Measurements from ENCODE around the gene TMUB1.

DNA sequence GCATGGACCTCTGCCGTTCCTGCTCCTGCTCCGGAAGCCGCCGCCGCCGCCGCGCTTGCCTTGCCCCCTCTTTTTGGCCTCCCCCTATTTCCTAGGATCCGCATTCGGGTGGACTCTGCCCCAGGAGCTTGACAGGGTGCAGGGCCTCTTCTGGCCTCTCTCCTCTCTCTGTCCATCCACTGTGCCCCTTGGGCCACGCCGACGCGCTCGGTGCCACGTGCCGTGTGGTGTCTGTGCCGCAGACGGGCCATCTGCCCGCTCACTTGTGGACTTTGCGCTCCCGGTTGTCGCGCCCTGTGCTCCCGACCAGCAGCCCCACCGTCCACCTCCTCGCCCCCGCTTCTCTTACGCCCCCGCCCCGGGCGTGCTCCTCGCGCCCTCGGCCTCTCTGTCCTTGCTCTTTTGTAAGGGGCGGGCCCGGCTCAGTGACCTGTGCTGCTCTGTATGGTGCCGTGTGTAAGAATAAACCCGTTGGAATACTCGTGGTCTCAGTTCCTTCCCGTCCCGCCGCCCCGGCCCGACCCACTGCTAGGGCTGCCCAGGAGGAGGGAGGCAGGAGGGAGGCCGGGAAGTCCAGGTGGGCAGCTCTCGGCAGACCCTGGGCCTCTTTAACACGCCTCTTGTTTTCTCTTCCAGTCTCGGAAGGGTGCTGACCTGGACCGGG is 40.0 kb upstream of the TMUB1 start:
- no peak for TF ChIP-seq EZH2 (IDR thresholded peaks at IDR 0.05; ENCODE audit: borderline replicate concordance, low read depth, low read length, severe bottlenecking)
- TF ChIP-seq, protein P1, sequence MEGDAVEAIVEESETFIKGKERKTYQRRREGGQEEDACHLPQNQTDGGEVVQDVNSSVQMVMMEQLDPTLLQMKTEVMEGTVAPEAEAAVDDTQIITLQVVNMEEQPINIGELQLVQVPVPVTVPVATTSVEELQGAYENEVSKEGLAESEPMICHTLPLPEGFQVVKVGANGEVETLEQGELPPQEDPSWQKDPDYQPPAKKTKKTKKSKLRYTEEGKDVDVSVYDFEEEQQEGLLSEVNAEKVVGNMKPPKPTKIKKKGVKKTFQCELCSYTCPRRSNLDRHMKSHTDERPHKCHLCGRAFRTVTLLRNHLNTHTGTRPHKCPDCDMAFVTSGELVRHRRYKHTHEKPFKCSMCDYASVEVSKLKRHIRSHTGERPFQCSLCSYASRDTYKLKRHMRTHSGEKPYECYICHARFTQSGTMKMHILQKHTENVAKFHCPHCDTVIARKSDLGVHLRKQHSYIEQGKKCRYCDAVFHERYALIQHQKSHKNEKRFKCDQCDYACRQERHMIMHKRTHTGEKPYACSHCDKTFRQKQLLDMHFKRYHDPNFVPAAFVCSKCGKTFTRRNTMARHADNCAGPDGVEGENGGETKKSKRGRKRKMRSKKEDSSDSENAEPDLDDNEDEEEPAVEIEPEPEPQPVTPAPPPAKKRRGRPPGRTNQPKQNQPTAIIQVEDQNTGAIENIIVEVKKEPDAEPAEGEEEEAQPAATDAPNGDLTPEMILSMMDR (IDR thresholded peaks at IDR 0.05; ENCODE audit: borderline replicate concordance, extremely low read depth, low read length, poor library complexity, severe bottlenecking): no peak

Data from DND-41 (cell line).